ENCODE measurements around the gene EDN2. TPM values are rescaled to one million over a fixed set of nuclear protein-coding genes. Genes with fewer than 3 reads are reported as not detected.
A peak's percentile ranks its signal among the peaks of the same experiment; 100 is the strongest.

The EDN2 gene
- total RNA-seq, 4 donors from 2014 or later: not detected

DNA sequence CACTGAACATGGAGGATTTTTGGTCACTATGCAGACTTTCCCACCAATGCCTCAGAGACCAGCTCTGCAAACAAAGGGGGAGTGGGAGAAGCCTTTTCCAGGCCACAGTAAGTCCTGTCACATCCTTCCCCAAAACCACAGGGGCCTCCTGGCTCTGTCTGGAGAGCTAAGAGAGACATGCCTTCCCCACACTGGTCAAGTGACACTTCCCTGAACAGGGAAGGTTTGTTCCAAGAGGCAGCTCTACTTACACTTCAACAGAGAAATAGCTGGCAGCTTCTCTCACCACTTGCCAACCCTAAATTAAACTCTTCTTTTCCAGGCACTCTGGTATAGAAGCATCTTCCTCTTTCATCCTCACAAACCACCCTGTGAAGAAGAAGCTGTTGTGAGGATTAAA is 39.7 kb downstream of the EDN2 start:
- in situ Hi-C loops (cut with MboI; ENCODE audit: low sequenced_read_pairs in 4 of 4) (no loop called here), intact Hi-C loops (cut with DNase I; ENCODE audit: low total_unique reads) (no loop called here)
- Histone ChIP-seq H3K4me3 (no peak overlapping the region), H3K27ac (no peak overlapping the region), H3K36me3 (no peaks in the 10 kb centered on the region), H3K27me3 (no peaks in the 10 kb centered on the region), H3K9me3 (no peaks in the 10 kb centered on the region), H3K4me1 (no peaks in the 10 kb centered on the region)
- TF ChIP-seq, protein P1, sequence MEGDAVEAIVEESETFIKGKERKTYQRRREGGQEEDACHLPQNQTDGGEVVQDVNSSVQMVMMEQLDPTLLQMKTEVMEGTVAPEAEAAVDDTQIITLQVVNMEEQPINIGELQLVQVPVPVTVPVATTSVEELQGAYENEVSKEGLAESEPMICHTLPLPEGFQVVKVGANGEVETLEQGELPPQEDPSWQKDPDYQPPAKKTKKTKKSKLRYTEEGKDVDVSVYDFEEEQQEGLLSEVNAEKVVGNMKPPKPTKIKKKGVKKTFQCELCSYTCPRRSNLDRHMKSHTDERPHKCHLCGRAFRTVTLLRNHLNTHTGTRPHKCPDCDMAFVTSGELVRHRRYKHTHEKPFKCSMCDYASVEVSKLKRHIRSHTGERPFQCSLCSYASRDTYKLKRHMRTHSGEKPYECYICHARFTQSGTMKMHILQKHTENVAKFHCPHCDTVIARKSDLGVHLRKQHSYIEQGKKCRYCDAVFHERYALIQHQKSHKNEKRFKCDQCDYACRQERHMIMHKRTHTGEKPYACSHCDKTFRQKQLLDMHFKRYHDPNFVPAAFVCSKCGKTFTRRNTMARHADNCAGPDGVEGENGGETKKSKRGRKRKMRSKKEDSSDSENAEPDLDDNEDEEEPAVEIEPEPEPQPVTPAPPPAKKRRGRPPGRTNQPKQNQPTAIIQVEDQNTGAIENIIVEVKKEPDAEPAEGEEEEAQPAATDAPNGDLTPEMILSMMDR (IDR thresholded peaks at IDR 0.05 in 4 of 5, conservative IDR thresholded peaks at IDR 0.05 in 1 of 5): no peak
- TF ChIP-seq POLR2A (IDR thresholded peaks at IDR 0.05): no peak
- ATAC-seq (peak; percentile 55 to 81), DNase-seq (no peak)

DNA sequence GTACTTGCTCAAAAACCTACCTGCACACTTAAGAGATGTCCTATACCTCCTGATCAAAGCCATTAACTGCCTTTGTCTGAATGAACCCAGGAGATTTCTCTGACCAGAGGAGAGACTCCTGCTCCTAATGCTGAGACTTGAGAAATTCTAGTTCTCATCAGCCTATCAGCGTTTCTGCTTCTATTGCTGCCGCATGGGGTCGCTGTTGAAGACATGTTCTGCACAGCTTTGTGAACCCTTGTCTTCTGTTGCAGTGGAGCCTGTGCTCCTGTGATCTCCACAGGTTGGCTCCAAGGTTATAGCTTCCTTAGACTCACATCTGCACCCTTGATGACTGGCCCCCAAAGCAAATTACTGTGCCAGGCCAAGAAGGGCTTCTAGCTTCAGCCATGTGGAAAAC is 40.2 kb downstream of the EDN2 start:
- DNase-seq (no peak), ATAC-seq (no peak)
- no peaks in the 10 kb centered on the region for H3K9me3 ChIP-seq
- no peak overlapping the region for H3K4me3 ChIP-seq
- H3K27me3 ChIP-seq: no peaks in the 10 kb centered on the region
- in situ Hi-C loops (cut with MboI; ENCODE audit: low sequenced_read_pairs in 4 of 4) (no loop called here), intact Hi-C loops (cut with DNase I; ENCODE audit: low total_unique reads) (no loop called here)
- H3K27ac ChIP-seq: no peak overlapping the region
- H3K36me3 ChIP-seq: no peaks in the 10 kb centered on the region
- TF ChIP-seq, protein P1 (IDR thresholded peaks at IDR 0.05 in 4 of 5, conservative IDR thresholded peaks at IDR 0.05 in 1 of 5): no peak
- TF ChIP-seq POLR2A (IDR thresholded peaks at IDR 0.05): no peak
- no peaks in the 10 kb centered on the region for H3K4me1 ChIP-seq

GRCh38 chr1:41442697-41443251 is 41.7 kb downstream of the EDN2 start:
- in situ Hi-C loops (cut with MboI; ENCODE audit: low sequenced_read_pairs in 4 of 4): no loop called here
- no peak overlapping the region for H3K4me3 ChIP-seq
- intact Hi-C loops (cut with DNase I; ENCODE audit: low total_unique reads): no loop called here
- no peak for DNase-seq
- no peaks in the 10 kb centered on the region for H3K36me3 ChIP-seq
- no peaks in the 10 kb centered on the region for H3K4me1 ChIP-seq
- H3K27ac ChIP-seq: no peak overlapping the region
- no peak for ATAC-seq
- no peaks in the 10 kb centered on the region for H3K27me3 ChIP-seq
- H3K9me3 ChIP-seq: no peaks in the 10 kb centered on the region
- TF ChIP-seq, protein P1 (IDR thresholded peaks at IDR 0.05 in 4 of 5, conservative IDR thresholded peaks at IDR 0.05 in 1 of 5): no peak
- TF ChIP-seq POLR2A (IDR thresholded peaks at IDR 0.05): no peak

GRCh38 chr1:41440321-41441085 is 44.0 kb downstream of the EDN2 start:
- in situ Hi-C loops (cut with MboI; ENCODE audit: low sequenced_read_pairs in 4 of 4): no loop called here

More at GRCh38 chr1:41440321-41441085, 44.0 kb downstream of the EDN2 start:
- ATAC-seq: no peak
- intact Hi-C loops (cut with DNase I; ENCODE audit: low total_unique reads): no loop called here
- no peaks in the 10 kb centered on the region for H3K9me3 ChIP-seq
- no peaks in the 10 kb centered on the region for H3K4me1 ChIP-seq
- H3K27ac ChIP-seq: no peak overlapping the region
- no peak for DNase-seq
- no peak for TF ChIP-seq POLR2A (IDR thresholded peaks at IDR 0.05)
- TF ChIP-seq, protein P1 (IDR thresholded peaks at IDR 0.05 in 4 of 5, conservative IDR thresholded peaks at IDR 0.05 in 1 of 5): no peak
- no peaks in the 10 kb centered on the region for H3K27me3 ChIP-seq
- no peaks in the 10 kb centered on the region for H3K36me3 ChIP-seq
- H3K4me3 ChIP-seq: no peak overlapping the region
